Prostate gland (tissue), 2 donors: ENCODE data around the gene ADARB2. TPM values are rescaled to one million over a fixed set of nuclear protein-coding genes. Genes with fewer than 3 reads are reported as not detected.

Experiments used
- DNase-seq: peaks from one replicate; pipeline ENCODE4 v3.0.0-alpha.2; 2019; ENCODE audit warnings: low spot score
- H3K27ac ChIP-seq, 2 donors: fragments of 200-600 bp; sonication (generic); 2 replicates each; pipeline ENCODE4 v1.5.1; 2017 to 2019
- H3K27me3 ChIP-seq: fragments of 200-600 bp; sonication (generic); replicated peaks from 2 replicates; pipeline ENCODE4 v1.5.1; 2019; ENCODE audit not compliant: insufficient read depth
- H3K36me3 ChIP-seq, 2 donors: fragments of 200-600 bp; sonication (generic); 1 replicate in 1 of 2; 2 replicates in 1 of 2; pipeline versions ENCODE4 v1.5.1 to v1.8.1; 2017 to 2019
- H3K4me1 ChIP-seq: fragments of 200-600 bp; sonication (generic); replicated peaks from 2 replicates; pipeline ENCODE4 v1.5.1; 2019
- H3K4me3 ChIP-seq, 2 donors: fragments of 200-600 bp; sonication (generic); 2 replicates each; pipeline ENCODE4 v1.5.1; 2017 to 2019
- H3K9me3 ChIP-seq: fragments of 200-600 bp; sonication (generic); 2 replicates; pipeline ENCODE4 v1.5.1; 2017
- CTCF ChIP-seq, 4 experiments: fragments of 200-600 bp in 2 of 4; fragments of 450-650 bp in 2 of 4; sonication (generic) in 2 of 4; IDR thresholded peaks; 1 replicate in 3 of 4; 2 replicates in 1 of 4; pipeline ENCODE4 v1.5.1; 2016 to 2019; ENCODE audit warnings: antibody characterized with exemption in 4 of 4, mild to moderate bottlenecking in 2 of 4, moderate library complexity in 2 of 4
- POLR2A ChIP-seq: fragments of 450-650 bp; IDR thresholded peaks from one replicate; pipeline ENCODE4 v1.6.1; 2016; ENCODE audit warnings: antibody characterized with exemption, mild to moderate bottlenecking
- POLR2AphosphoS5 ChIP-seq: sonication (generic); formaldehyde crosslinking; IDR thresholded peaks from one replicate; pipeline ENCODE4 v1.6.1; 2017; ENCODE audit warnings: antibody characterized with exemption
- WGBS: methylation state at CpG from one replicate; pipeline ENCODE4 v1.1.5; 2018; 5-methylcytosine and 5-hydroxymethylcytosine counted together
- intact Hi-C: fragments of 100-400 bp; cut with DNase I; formaldehyde crosslinking; loops from one replicate; pipeline ENCODE4 v1.14.2; 2022
- total RNA-seq, 2 donors: library from RNA; depleted of rRNA; stranded (reverse); fragments of >200 nt; gene quantifications; one replicate each; pipeline ENCODE4 v1.1.0, GENCODE V29; 2016

Gene ADARB2
- total RNA-seq, 2 donors from 2014 or later = 0.36 to 10.5 TPM

- no peaks in the 10 kb centered on the region for H3K27me3 ChIP-seq
- intact Hi-C loops = no loop called here
Measured at GRCh38 chr10:1376384-1376945, 360.9 kb downstream of the ADARB2 start.

GRCh38 chr10:1375346-1376170, 361.8 kb downstream of the ADARB2 start:
- H3K9me3 ChIP-seq = no peaks in the 10 kb centered on the region
- no peak for DNase-seq
- no peak overlapping the region for H3K27ac ChIP-seq
- intact Hi-C loops = no loop called here
- peaks cover 4% of the 10 kb centered on the region for H3K4me1 ChIP-seq
- no peak for TF ChIP-seq POLR2A
- no peak for TF ChIP-seq POLR2AphosphoS5
- no peak for TF ChIP-seq CTCF (IDR thresholded peaks at IDR 0.05)
- no peak overlapping the region for H3K4me3 ChIP-seq
- no peaks in the 10 kb centered on the region for H3K27me3 ChIP-seq
- 85% methylated on average over 27 of the region's 27 CpGs for WGBS
- no peaks in the 10 kb centered on the region for H3K36me3 ChIP-seq

More at GRCh38 chr10:1376384-1376945, 360.9 kb downstream of the ADARB2 start:
- no peaks in the 10 kb centered on the region for H3K9me3 ChIP-seq
- no peaks in the 10 kb centered on the region for H3K36me3 ChIP-seq
- WGBS = 73% methylated on average over 11 of the region's 11 CpGs
- no peak for DNase-seq
- no peak overlapping the region for H3K27ac ChIP-seq
- H3K4me3 ChIP-seq = no peak overlapping the region
- TF ChIP-seq POLR2AphosphoS5 (no peak), CTCF (IDR thresholded peaks at IDR 0.05) (no peak), POLR2A (no peak)
- peaks cover 4% of the 10 kb centered on the region for H3K4me1 ChIP-seq

- Histone ChIP-seq H3K27me3 (no peaks in the 10 kb centered on the region), H3K4me1 (peaks cover 4% of the 10 kb centered on the region), H3K9me3 (no peaks in the 10 kb centered on the region), H3K4me3 (no peak overlapping the region), H3K36me3 (no peaks in the 10 kb centered on the region), H3K27ac (no peak overlapping the region)
- intact Hi-C loops = no loop called here
- TF ChIP-seq CTCF (IDR thresholded peaks at IDR 0.05) (no peak), POLR2AphosphoS5 (no peak), POLR2A (no peak)
- no peak for DNase-seq
- 85% methylated on average over 32 of the region's 37 CpGs for WGBS
Measured at GRCh38 chr10:1374511-1375345, 362.6 kb downstream of the ADARB2 start.

- no peaks in the 10 kb centered on the region for H3K36me3 ChIP-seq
- 85% methylated on average over 7 of the region's 7 CpGs for WGBS
- no peak overlapping the region for H3K27ac ChIP-seq
- H3K4me1 ChIP-seq = peaks cover 4% of the 10 kb centered on the region
- no peak overlapping the region for H3K4me3 ChIP-seq
- no peak for DNase-seq
- H3K9me3 ChIP-seq = no peaks in the 10 kb centered on the region
- intact Hi-C loops = no loop called here
- H3K27me3 ChIP-seq = no peaks in the 10 kb centered on the region
- TF ChIP-seq POLR2A (no peak), CTCF (IDR thresholded peaks at IDR 0.05) (no peak), POLR2AphosphoS5 (no peak)
Measured at GRCh38 chr10:1373287-1373686, 364.0 kb downstream of the ADARB2 start.
